GM10248 (cell line): ENCODE results near the gene MYLK.
"Not testable (repeated sequence)": the region's sequence is repeated elsewhere in the genome, so short reads cannot be mapped to it uniquely, and the experiment has no call there.

Experiments
- CTCF ChIA-PET: fragments of 300-600 bp; sonication (Branson Sonifier 250); formaldehyde crosslinking; extraction: SDS; loops from one replicate; lab custom pipeline; 2021; ENCODE audit warnings: antibody characterized with exemption; lab: Yijun Ruan, JAX
- POLR2A ChIA-PET: fragments of 350-650 bp; sonication (Branson Sonifier 250); formaldehyde crosslinking; extraction: SDS; loops from one replicate; lab custom pipeline; 2020; ENCODE audit warnings: antibody characterized with exemption; lab: Yijun Ruan, JAX
- DNase-seq: peaks from one replicate; pipeline ENCODE4 v3.0.0; 2012; ENCODE audit errors: extremely low spot score
- CTCF ChIP-seq: IDR thresholded peaks from 2 replicates; pipeline ENCODE4 v1.5.1; 2012; ENCODE audit warnings: mild to moderate bottlenecking, low read depth; ENCODE audit errors: extremely low read depth, missing control alignments, control extremely low read depth

Gene MYLK

GRCh38 chr3:123712077-123712860 lies 171.9 kb downstream of the MYLK start:
- no peak for DNase-seq
- TF ChIP-seq CTCF, result no peak
- ChIA-PET CTCF (interaction anchor here (1.0 to 9.5 kb wide), 3 partner anchors 11 to 70 kb away, joined by 3 to 70 read pairs (median 3); no protein-coding TSS in a partner anchor), POLR2A (no interaction called here)

- ChIA-PET CTCF (interaction anchor here (1.8 to 9.5 kb wide), 2 partner anchors 12 to 59 kb away, joined by 7 to 70 read pairs; no protein-coding TSS in a partner anchor), POLR2A (no interaction called here)
- no peak for DNase-seq
- TF ChIP-seq CTCF, result no peak
Measured at GRCh38 chr3:123711356-123711755, 172.8 kb downstream of the MYLK start.

GRCh38 chr3:123708531-123708930 lies 175.6 kb downstream of the MYLK start:
- ChIA-PET POLR2A (no interaction called here), CTCF (no interaction called here)
- no peak for DNase-seq
- TF ChIP-seq CTCF, result no peak

- POLR2A ChIA-PET, DNase-seq: not testable (repeated sequence)
- CTCF ChIA-PET, result interaction anchor here (1.2 to 1.9 kb wide), 6 partner anchors 9 to 55 kb away, joined by 3 to 7 read pairs (median 4); no protein-coding TSS in a partner anchor
Measured at GRCh38 chr3:123707641-123708040, 176.5 kb downstream of the MYLK start.

- DNase-seq, result no peak
- no peak for TF ChIP-seq CTCF
- CTCF ChIA-PET, result interaction anchor here (1.1 to 1.9 kb wide), 8 partner anchors 10 to 55 kb away, joined by 3 to 8 read pairs (median 4); no protein-coding TSS in a partner anchor
- POLR2A ChIA-PET, result no interaction called here
Measured at GRCh38 chr3:123706871-123707270, 177.3 kb downstream of the MYLK start.

GRCh38 chr3:123705488-123706285 lies 178.4 kb downstream of the MYLK start:
- no peak for DNase-seq
- POLR2A ChIA-PET, result no interaction called here
- no peak for TF ChIP-seq CTCF
- CTCF ChIA-PET, result interaction anchor here (1.1 to 1.9 kb wide), 4 partner anchors 11 to 52 kb away, joined by 3 to 8 read pairs (median 4); no protein-coding TSS in a partner anchor

- POLR2A ChIA-PET, DNase-seq: not testable (repeated sequence)
- CTCF ChIA-PET, result interaction anchor here (1.3 to 2.1 kb wide), 4 partner anchors 20 to 61 kb away, joined by 4 to 7 read pairs (median 6); no protein-coding TSS in a partner anchor
Measured at GRCh38 chr3:123703663-123704062, 180.5 kb downstream of the MYLK start.
